ENCODE measurements around the gene DDX52.

DNA sequence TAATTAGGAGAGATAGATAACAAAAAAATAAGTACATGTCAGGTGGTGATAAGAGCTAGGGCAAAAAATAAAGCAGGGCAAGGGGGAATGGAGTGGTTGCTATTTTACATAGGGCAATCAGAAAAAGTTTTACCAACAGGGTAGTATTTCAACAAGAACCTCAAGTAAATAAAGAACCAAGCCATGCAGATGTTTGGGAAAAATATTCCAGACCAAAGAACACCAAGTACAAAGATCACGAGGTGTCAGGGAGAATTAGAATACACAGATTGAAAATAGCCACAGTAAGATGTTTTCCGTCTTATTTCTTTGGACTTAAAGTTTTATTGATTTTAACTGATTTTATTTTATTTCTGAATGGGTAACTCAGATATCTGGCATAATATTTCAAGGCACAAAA is 45.1 kb downstream of the DDX52 start:
- TF ChIP-seq, protein P1, sequence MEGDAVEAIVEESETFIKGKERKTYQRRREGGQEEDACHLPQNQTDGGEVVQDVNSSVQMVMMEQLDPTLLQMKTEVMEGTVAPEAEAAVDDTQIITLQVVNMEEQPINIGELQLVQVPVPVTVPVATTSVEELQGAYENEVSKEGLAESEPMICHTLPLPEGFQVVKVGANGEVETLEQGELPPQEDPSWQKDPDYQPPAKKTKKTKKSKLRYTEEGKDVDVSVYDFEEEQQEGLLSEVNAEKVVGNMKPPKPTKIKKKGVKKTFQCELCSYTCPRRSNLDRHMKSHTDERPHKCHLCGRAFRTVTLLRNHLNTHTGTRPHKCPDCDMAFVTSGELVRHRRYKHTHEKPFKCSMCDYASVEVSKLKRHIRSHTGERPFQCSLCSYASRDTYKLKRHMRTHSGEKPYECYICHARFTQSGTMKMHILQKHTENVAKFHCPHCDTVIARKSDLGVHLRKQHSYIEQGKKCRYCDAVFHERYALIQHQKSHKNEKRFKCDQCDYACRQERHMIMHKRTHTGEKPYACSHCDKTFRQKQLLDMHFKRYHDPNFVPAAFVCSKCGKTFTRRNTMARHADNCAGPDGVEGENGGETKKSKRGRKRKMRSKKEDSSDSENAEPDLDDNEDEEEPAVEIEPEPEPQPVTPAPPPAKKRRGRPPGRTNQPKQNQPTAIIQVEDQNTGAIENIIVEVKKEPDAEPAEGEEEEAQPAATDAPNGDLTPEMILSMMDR (IDR thresholded peaks at IDR 0.05; ENCODE audit: low read length): no peak
- TF ChIP-seq EZH2 (IDR thresholded peaks at IDR 0.05; ENCODE audit: borderline replicate concordance, low read length): no peak

Data from OCI-LY1 (cell line).